Calu3 (cell line): Measurements from ENCODE around the gene OR13C9. TPM values are rescaled to one million over a fixed set of nuclear protein-coding genes. Genes with fewer than 3 reads are reported as not detected.

Source experiments
- total RNA-seq: library from RNA; stranded (reverse); gene quantifications from 2 replicates; pipeline ENCODE4 v1.2.3, GENCODE V29; 2022

OR13C9 gene
- total RNA-seq, 1 experiment from 2014 or later, result not detected

Other genes starting within 250 kb of the OR13C9 start
- gene OR13F1, start 113.9 kb downstream of the OR13C9 start, total RNA-seq, result not detected in 2 replicates
- not detected in 2 replicates for gene OR13C4, start 91.0 kb downstream of the OR13C9 start, total RNA-seq
- not detected in 2 replicates for gene OR13C3, start 81.3 kb downstream of the OR13C9 start, total RNA-seq
- gene OR13C8, start 49.0 kb downstream of the OR13C9 start, total RNA-seq, result not detected in 2 replicates
- gene OR13C5, start 18.8 kb downstream of the OR13C9 start, total RNA-seq, result not detected in 2 replicates
- gene OR13C2, start 12.6 kb downstream of the OR13C9 start, total RNA-seq, result not detected in 2 replicates
- gene OR13D1, start 76.3 kb upstream of the OR13C9 start, total RNA-seq, result not detected in 2 replicates
- 7.4 and 8.0 TPM in 2 replicates for gene NIPSNAP3A, start 129.5 kb upstream of the OR13C9 start, total RNA-seq
- 0.83 and 1.1 TPM in 2 replicates for gene NIPSNAP3B, start 145.9 kb upstream of the OR13C9 start, total RNA-seq